ENCODE data around the gene MAP4K4. TPM values are rescaled to one million over a fixed set of nuclear protein-coding genes. Genes with fewer than 3 reads are reported as not detected.

The MAP4K4 gene
- total RNA-seq, 1 donor from 2014 or later = 232 TPM

- H3K9me3 Mint-ChIP-seq = no peaks in the 10 kb centered on the region
- ChIA-PET CTCF (no interaction called here), POLR2A (interaction anchor here (0.7 to 1.3 kb wide), 4 partner anchors 10 to 45 kb away, joined by 3 to 6 read pairs (median 4); partner anchors contain the start of gene MAP4K4)
- no peak for TF ChIP-seq CTCF (IDR thresholded peaks at IDR 0.05)
- DNase-seq (no peak), ATAC-seq (ENCODE audit: low read depth) (no peak)
- H3K27me3 Mint-ChIP-seq = no peaks in the 10 kb centered on the region
- H3K36me3 Mint-ChIP-seq (ENCODE audit: low read depth) = peaks cover 14% of the 10 kb centered on the region
- H3K4me3 Mint-ChIP-seq = peak overlapping the region; percentile 13
- peak overlapping the region; percentile 70 for H3K27ac Mint-ChIP-seq
- H3K4me1 Mint-ChIP-seq = peaks cover 92% of the 10 kb centered on the region
- intact Hi-C loops (cut with micrococcal nuclease) = loop anchor here (1.0 to 2.0 kb wide), 2 partner anchors 10 to 13 kb away; no protein-coding TSS in a partner anchor
Observed at GRCh38 chr2:101741775-101742520, 44.4 kb downstream of the MAP4K4 start.

- ChIA-PET POLR2A (interaction anchor here (0.7 to 1.4 kb wide), 5 partner anchors 9 to 45 kb away, joined by 3 to 6 read pairs (median 4); partner anchors contain the start of gene MAP4K4), CTCF (no interaction called here)
- H3K9me3 Mint-ChIP-seq = no peaks in the 10 kb centered on the region
- peaks cover 14% of the 10 kb centered on the region for H3K36me3 Mint-ChIP-seq (ENCODE audit: low read depth)
- H3K4me3 Mint-ChIP-seq = no peak overlapping the region
- peaks cover 93% of the 10 kb centered on the region for H3K4me1 Mint-ChIP-seq
- ATAC-seq (ENCODE audit: low read depth) = no peak
- no peak for TF ChIP-seq CTCF (IDR thresholded peaks at IDR 0.05)
- intact Hi-C loops (cut with micrococcal nuclease) = loop anchor here (1.0 to 2.0 kb wide), 2 partner anchors 10 to 14 kb away; no protein-coding TSS in a partner anchor
- no peaks in the 10 kb centered on the region for H3K27me3 Mint-ChIP-seq
- DNase-seq = no peak
- peak overlapping the region; percentile 70 for H3K27ac Mint-ChIP-seq
Observed at GRCh38 chr2:101742547-101742946, 45.0 kb downstream of the MAP4K4 start.

GRCh38 chr2:101743288-101743687, 45.8 kb downstream of the MAP4K4 start:
- DNase-seq = no peak

GRCh38 chr2:101744832-101745231, 47.3 kb downstream of the MAP4K4 start:
- intact Hi-C loops (cut with micrococcal nuclease) = no loop called here
- no peak overlapping the region for H3K4me3 Mint-ChIP-seq
- H3K27ac Mint-ChIP-seq = peak overlapping the region; percentile 61
- peaks cover 82% of the 10 kb centered on the region for H3K4me1 Mint-ChIP-seq
- H3K27me3 Mint-ChIP-seq = no peaks in the 10 kb centered on the region
- ChIA-PET CTCF (no interaction called here), POLR2A (interaction anchor here (0.6 to 1.2 kb wide), 3 partner anchors 21 to 126 kb away, joined by 3 to 4 read pairs (median 4); no protein-coding TSS in a partner anchor)
- no peak for TF ChIP-seq CTCF (IDR thresholded peaks at IDR 0.05)
- H3K36me3 Mint-ChIP-seq (ENCODE audit: low read depth) = peaks cover 14% of the 10 kb centered on the region
- no peaks in the 10 kb centered on the region for H3K9me3 Mint-ChIP-seq
- no peak for DNase-seq
- ATAC-seq (ENCODE audit: low read depth) = no peak

More at GRCh38 chr2:101743288-101743687, 45.8 kb downstream of the MAP4K4 start:
- POLR2A ChIA-PET = interaction anchor here (1.0 to 1.4 kb wide), 4 partner anchors 8 to 46 kb away, joined by 3 to 6 read pairs (median 4); partner anchors contain the start of gene MAP4K4
- peaks cover 93% of the 10 kb centered on the region for H3K4me1 Mint-ChIP-seq
- no peak for TF ChIP-seq CTCF (IDR thresholded peaks at IDR 0.05)
- H3K4me3 Mint-ChIP-seq = peak overlapping the region; percentile 33
- no peaks in the 10 kb centered on the region for H3K9me3 Mint-ChIP-seq
- H3K27me3 Mint-ChIP-seq = no peaks in the 10 kb centered on the region
- H3K27ac Mint-ChIP-seq = peak overlapping the region; percentile 75
- CTCF ChIA-PET = no interaction called here
- H3K36me3 Mint-ChIP-seq (ENCODE audit: low read depth) = peaks cover 11% of the 10 kb centered on the region
- ATAC-seq (ENCODE audit: low read depth) = peak; percentile 21
- intact Hi-C loops (cut with micrococcal nuclease) = loop anchor here (2.0 kb wide), 1 partner anchor 14 kb away; no protein-coding TSS in a partner anchor
